ENCODE results near the gene RNF215. TPM values are rescaled to one million over a fixed set of nuclear protein-coding genes. Genes with fewer than 3 reads are reported as not detected.
A peak's percentile ranks its signal among the peaks of the same experiment; 100 is the strongest.

The RNF215 gene
- total and polyA plus RNA-seq, 2 of the 13 experiments (the other 11 are each of a cell fraction or from before 2014, with no cell fraction given) = 5.3 to 6.1 TPM

DNA sequence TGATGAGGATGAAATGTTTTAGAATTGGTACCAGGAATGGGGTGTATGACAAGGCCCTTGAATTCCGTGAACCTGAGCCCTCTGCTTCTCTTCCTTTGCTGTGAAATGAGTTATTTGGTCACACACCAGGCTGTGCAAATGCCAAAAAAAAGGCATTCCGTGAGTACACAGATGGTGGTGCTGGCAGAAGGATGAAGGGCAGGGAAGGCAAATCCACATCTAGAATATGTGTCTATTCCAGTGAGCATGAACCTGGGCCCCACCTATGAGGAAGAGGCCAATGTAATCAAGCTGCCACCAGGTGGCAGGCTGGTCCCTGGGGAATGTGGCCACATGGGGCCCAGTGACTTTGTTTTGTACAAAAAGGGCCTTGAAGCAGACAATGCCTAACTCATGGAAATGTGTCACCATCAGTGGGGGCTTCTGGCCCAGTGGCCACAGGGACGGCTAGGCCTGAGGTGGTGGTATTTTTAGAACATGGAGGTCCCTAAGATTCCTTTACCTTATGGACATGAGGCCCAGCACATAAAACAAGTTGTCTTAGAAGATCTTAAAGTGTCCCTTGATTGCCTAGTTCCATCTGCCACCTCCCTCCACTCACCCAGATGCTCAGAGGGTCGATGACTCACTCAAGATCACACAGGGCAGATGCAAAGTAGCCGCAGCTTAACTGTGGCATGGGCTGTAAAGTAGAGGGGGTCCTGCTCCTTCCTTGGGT is 3.9 kb upstream of the RNF215 start (continued):
- TF ChIP-seq SP140L (CRISPR knock-in tag; IDR thresholded peaks at IDR 0.05; ENCODE audit: borderline replicate concordance) (no peak), MYC (CRISPR knock-in tag; IDR thresholded peaks at IDR 0.05; ENCODE audit: borderline replicate concordance) (peak; percentile 40; the same call in 1 of the 2 replicates), ZKSCAN1 (IDR thresholded peaks at IDR 0.05; ENCODE audit: low read length) (peak; percentile 27; the same call in 1 of the 2 replicates), ZNF572 (CRISPR knock-in tag; IDR thresholded peaks at IDR 0.05) (no peak), ZNF232 (CRISPR knock-in tag; IDR thresholded peaks at IDR 0.05; ENCODE audit: borderline replicate concordance) (no peak), EEA1 (CRISPR knock-in tag; IDR thresholded peaks at IDR 0.05; ENCODE audit: borderline replicate concordance) (no peak), SUZ12 (IDR thresholded peaks at IDR 0.05; ENCODE audit: low read depth, low read length) (no peak), MTF2 (CRISPR knock-in tag; IDR thresholded peaks at IDR 0.05; ENCODE audit: borderline replicate concordance) (no peak), FOXO1 (CRISPR knock-in tag; IDR thresholded peaks at IDR 0.05) (0 out of 2 replicates have a peak, but pooled peaks have one; percentile 18), AGO1 (IDR thresholded peaks at IDR 0.05; ENCODE audit: low read depth, low read length, poor library complexity, severe bottlenecking) (no peak), SIN3A (IDR thresholded peaks at IDR 0.05; ENCODE audit: borderline replicate concordance, low read depth, low read length) (no peak), IKZF1 (IDR thresholded peaks at IDR 0.05) (no peak), SRSF4 (IDR thresholded peaks at IDR 0.05; ENCODE audit: low read depth, low read length, poor library complexity, severe bottlenecking) (no peak), NCOA5 (CRISPR knock-in tag; IDR thresholded peaks at IDR 0.05) (no peak), CBX1 (IDR thresholded peaks at IDR 0.05; ENCODE audit: low read depth) (no peak), SPEN (CRISPR knock-in tag; IDR thresholded peaks at IDR 0.05; ENCODE audit: low read depth) (peak; percentile 42), ZNF777 (CRISPR knock-in tag; IDR thresholded peaks at IDR 0.05) (no peak), SMAD9 (CRISPR knock-in tag; IDR thresholded peaks at IDR 0.05) (no peak)
- TF ChIP-seq, protein P1, sequence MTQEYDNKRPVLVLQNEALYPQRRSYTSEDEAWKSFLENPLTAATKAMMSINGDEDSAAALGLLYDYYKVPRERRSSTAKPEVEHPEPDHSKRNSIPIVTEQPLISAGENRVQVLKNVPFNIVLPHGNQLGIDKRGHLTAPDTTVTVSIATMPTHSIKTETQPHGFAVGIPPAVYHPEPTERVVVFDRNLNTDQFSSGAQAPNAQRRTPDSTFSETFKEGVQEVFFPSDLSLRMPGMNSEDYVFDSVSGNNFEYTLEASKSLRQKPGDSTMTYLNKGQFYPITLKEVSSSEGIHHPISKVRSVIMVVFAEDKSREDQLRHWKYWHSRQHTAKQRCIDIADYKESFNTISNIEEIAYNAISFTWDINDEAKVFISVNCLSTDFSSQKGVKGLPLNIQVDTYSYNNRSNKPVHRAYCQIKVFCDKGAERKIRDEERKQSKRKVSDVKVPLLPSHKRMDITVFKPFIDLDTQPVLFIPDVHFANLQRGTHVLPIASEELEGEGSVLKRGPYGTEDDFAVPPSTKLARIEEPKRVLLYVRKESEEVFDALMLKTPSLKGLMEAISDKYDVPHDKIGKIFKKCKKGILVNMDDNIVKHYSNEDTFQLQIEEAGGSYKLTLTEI (CRISPR knock-in tag; conservative IDR thresholded peaks at IDR 0.05) = no peak
- TF ChIP-seq, protein P2, sequence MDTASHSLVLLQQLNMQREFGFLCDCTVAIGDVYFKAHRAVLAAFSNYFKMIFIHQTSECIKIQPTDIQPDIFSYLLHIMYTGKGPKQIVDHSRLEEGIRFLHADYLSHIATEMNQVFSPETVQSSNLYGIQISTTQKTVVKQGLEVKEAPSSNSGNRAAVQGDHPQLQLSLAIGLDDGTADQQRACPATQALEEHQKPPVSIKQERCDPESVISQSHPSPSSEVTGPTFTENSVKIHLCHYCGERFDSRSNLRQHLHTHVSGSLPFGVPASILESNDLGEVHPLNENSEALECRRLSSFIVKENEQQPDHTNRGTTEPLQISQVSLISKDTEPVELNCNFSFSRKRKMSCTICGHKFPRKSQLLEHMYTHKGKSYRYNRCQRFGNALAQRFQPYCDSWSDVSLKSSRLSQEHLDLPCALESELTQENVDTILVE (CRISPR knock-in tag; IDR thresholded peaks at IDR 0.05) = no peak
- TF ChIP-seq, protein P3, sequence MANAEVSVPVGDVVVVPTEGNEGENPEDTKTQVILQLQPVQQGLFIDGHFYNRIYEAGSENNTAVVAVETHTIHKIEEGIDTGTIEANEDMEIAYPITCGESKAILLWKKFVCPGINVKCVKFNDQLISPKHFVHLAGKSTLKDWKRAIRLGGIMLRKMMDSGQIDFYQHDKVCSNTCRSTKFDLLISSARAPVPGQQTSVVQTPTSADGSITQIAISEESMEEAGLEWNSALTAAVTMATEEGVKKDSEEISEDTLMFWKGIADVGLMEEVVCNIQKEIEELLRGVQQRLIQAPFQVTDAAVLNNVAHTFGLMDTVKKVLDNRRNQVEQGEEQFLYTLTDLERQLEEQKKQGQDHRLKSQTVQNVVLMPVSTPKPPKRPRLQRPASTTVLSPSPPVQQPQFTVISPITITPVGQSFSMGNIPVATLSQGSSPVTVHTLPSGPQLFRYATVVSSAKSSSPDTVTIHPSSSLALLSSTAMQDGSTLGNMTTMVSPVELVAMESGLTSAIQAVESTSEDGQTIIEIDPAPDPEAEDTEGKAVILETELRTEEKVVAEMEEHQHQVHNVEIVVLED (CRISPR knock-in tag; IDR thresholded peaks at IDR 0.05; ENCODE audit: borderline replicate concordance) = peak; percentile 34; the same call in 1 of the 2 replicates
- TF ChIP-seq, protein P4, sequence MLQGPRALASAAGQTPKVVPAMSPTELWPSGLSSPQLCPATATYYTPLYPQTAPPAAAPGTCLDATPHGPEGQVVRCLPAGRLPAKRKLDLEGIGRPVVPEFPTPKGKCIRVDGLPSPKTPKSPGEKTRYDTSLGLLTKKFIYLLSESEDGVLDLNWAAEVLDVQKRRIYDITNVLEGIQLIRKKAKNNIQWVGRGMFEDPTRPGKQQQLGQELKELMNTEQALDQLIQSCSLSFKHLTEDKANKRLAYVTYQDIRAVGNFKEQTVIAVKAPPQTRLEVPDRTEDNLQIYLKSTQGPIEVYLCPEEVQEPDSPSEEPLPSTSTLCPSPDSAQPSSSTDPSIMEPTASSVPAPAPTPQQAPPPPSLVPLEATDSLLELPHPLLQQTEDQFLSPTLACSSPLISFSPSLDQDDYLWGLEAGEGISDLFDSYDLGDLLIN (CRISPR knock-in tag; IDR thresholded peaks at IDR 0.05; ENCODE audit: borderline replicate concordance) = no peak
